ENCODE measurements around the gene TIMP2.

Gene TIMP2

GRCh38 chr17:78836420-78837021 is 88.7 kb downstream of the TIMP2 start:
- no peak for DNase-seq (ENCODE audit: low read depth in 2 of 2)

GRCh38 chr17:78834571-78834970 is 90.6 kb downstream of the TIMP2 start:
- DNase-seq (ENCODE audit: low read depth in 2 of 2): no peak

GRCh38 chr17:78832541-78832810 is 92.7 kb downstream of the TIMP2 start:
- DNase-seq (ENCODE audit: low read depth in 2 of 2): no peak

GRCh38 chr17:78831688-78832540 is 93.3 kb downstream of the TIMP2 start:
- no peak for DNase-seq (ENCODE audit: low read depth in 2 of 2)

- no peak for DNase-seq (ENCODE audit: low read depth in 2 of 2)
These were observed 95.7 kb downstream of the TIMP2 start for GRCh38 chr17:78829477-78829876.

- DNase-seq (ENCODE audit: low read depth in 2 of 2): no peak
These were observed 96.6 kb downstream of the TIMP2 start for GRCh38 chr17:78828470-78829185.

- DNase-seq (ENCODE audit: low read depth in 2 of 2): no peak
These were observed 98.2 kb downstream of the TIMP2 start for GRCh38 chr17:78826836-78827509.

- DNase-seq (ENCODE audit: low read depth in 2 of 2): no peak
These were observed 98.8 kb downstream of the TIMP2 start for GRCh38 chr17:78826421-78826820.

GRCh38 chr17:78825696-78826095 is 99.5 kb downstream of the TIMP2 start:
- no peak for DNase-seq (ENCODE audit: low read depth in 2 of 2)

- no peak for DNase-seq (ENCODE audit: low read depth in 2 of 2)
These were observed 100.9 kb downstream of the TIMP2 start for GRCh38 chr17:78824240-78824639.

GRCh38 chr17:78823282-78824046 is 101.7 kb downstream of the TIMP2 start:
- DNase-seq (ENCODE audit: low read depth in 2 of 2): no peak

- DNase-seq (ENCODE audit: low read depth in 2 of 2): no peak
These were observed 102.6 kb downstream of the TIMP2 start for GRCh38 chr17:78822552-78822951.

GRCh38 chr17:78821961-78822360 is 103.2 kb downstream of the TIMP2 start:
- no peak for DNase-seq (ENCODE audit: low read depth in 2 of 2)

GRCh38 chr17:78820841-78821240 is 104.3 kb downstream of the TIMP2 start:
- no peak for DNase-seq (ENCODE audit: low read depth in 2 of 2)

- DNase-seq (ENCODE audit: low read depth in 2 of 2): no peak
These were observed 105.1 kb downstream of the TIMP2 start for GRCh38 chr17:78819806-78820792.

GRCh38 chr17:78819402-78819801 is 105.8 kb downstream of the TIMP2 start:
- no peak for DNase-seq (ENCODE audit: low read depth in 2 of 2)

- no peak for DNase-seq (ENCODE audit: low read depth in 2 of 2)
These were observed 106.3 kb downstream of the TIMP2 start for GRCh38 chr17:78818932-78819331.

GRCh38 chr17:78818152-78818846 is 106.9 kb downstream of the TIMP2 start:
- DNase-seq (ENCODE audit: low read depth in 2 of 2): no peak

- peak; percentile 24 to 62 for DNase-seq (ENCODE audit: low read depth in 2 of 2)
These were observed 108.1 kb downstream of the TIMP2 start for GRCh38 chr17:78817123-78817522.

GRCh38 chr17:78815696-78816095 is 109.5 kb downstream of the TIMP2 start:
- DNase-seq (ENCODE audit: low read depth in 2 of 2): no peak
